Measurements from ENCODE around the gene SPPL3. TPM values are rescaled to one million over a fixed set of nuclear protein-coding genes. Genes with fewer than 3 reads are reported as not detected.

SPPL3 gene
- total RNA-seq, 1 experiment from 2014 or later = 32.5 TPM

DNA sequence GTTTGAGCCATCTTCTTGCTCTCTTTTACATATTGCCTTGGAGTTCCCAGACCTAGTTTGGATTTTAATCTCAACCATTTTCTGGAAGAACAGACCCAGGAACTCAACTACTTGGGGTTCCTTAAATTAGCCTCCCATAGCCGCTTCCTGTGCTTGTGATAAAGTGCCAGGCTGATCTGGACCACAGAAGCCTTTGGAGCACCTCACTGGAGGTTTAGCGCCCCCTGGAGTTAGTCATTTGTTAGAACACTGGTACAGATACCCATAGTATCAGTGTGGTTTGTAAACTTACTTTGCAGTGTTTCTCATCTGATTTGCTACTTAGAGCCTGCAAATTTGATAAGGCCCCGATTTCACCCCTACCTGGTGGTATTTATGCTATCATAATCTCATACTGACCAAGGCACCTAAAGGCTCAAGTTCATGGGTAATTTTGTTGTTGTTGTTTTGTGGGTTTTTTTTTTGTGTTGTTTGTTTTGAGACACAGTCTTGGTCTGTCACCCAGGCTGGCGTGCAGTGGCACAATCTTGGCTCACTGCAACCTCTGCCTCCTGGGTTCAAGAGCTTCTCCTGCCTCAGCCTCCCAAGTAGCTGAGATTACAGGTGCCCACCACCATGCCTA lies 190.2 kb downstream of the SPPL3 start:
- DNase-seq (ENCODE audit: low spot score) (peak; percentile 65), ATAC-seq (peak; percentile 49)
- Mint-ChIP-seq H3K9me3 (no peaks in the 10 kb centered on the region), H3K36me3 (peaks cover 51% of the 10 kb centered on the region), H3K27me3 (ENCODE audit: low read depth) (no peaks in the 10 kb centered on the region), H3K4me1 (peaks cover 26% of the 10 kb centered on the region), H3K27ac (peak overlapping the region; percentile 86), H3K4me3 (no peak overlapping the region)
- CTCF ChIA-PET = no interaction called here
- TF ChIP-seq, protein P1, sequence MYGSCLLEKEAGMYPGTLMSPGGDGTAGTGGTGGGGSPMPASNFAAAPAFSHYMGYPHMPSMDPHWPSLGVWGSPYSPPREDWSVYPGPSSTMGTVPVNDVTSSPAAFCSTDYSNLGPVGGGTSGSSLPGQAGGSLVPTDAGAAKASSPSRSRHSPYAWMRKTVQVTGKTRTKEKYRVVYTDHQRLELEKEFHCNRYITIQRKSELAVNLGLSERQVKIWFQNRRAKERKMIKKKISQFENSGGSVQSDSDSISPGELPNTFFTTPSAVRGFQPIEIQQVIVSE (CRISPR knock-in tag; IDR thresholded peaks at IDR 0.05; ENCODE audit: borderline replicate concordance) = no peak
- TF ChIP-seq, protein P2, sequence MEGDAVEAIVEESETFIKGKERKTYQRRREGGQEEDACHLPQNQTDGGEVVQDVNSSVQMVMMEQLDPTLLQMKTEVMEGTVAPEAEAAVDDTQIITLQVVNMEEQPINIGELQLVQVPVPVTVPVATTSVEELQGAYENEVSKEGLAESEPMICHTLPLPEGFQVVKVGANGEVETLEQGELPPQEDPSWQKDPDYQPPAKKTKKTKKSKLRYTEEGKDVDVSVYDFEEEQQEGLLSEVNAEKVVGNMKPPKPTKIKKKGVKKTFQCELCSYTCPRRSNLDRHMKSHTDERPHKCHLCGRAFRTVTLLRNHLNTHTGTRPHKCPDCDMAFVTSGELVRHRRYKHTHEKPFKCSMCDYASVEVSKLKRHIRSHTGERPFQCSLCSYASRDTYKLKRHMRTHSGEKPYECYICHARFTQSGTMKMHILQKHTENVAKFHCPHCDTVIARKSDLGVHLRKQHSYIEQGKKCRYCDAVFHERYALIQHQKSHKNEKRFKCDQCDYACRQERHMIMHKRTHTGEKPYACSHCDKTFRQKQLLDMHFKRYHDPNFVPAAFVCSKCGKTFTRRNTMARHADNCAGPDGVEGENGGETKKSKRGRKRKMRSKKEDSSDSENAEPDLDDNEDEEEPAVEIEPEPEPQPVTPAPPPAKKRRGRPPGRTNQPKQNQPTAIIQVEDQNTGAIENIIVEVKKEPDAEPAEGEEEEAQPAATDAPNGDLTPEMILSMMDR (IDR thresholded peaks at IDR 0.05) = peak; percentile 90
- POLR2A ChIA-PET = no interaction called here

DNA sequence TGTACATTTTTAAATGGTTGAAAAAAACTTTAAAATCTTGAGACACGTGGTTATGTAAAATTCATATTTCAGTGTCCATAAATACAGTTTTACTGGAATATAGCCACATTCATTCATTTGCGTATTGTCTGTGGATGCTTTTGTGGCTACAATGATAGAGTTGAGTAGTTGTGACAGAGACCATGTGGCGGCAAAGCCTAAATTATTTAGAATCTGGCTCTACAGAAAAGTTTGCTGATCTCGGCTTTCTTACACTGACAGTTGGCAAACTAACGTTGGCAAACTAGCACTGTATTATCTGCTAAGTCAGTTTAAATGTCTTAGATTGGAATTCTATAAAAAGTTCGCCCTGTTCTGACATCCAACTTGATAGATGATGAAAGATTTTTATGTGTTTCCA lies 191.5 kb downstream of the SPPL3 start:
- Mint-ChIP-seq H3K27me3 (ENCODE audit: low read depth) (no peaks in the 10 kb centered on the region), H3K4me3 (0 out of 2 replicates have a peak overlapping the region, but pooled peaks have one; percentile 79), H3K36me3 (peaks cover 40% of the 10 kb centered on the region), H3K4me1 (peaks cover 26% of the 10 kb centered on the region), H3K27ac (peak overlapping the region; percentile 59; the same call in 1 of the 2 replicates), H3K9me3 (no peaks in the 10 kb centered on the region)
- ChIA-PET POLR2A (no interaction called here), CTCF (interaction anchor here (1.2 to 4.2 kb wide), 2 partner anchors 64 to 128 kb away, joined by 4 to 48 read pairs; no protein-coding TSS in a partner anchor)
- DNase-seq (ENCODE audit: low spot score) (no peak), ATAC-seq (no peak)
- TF ChIP-seq, protein P3, sequence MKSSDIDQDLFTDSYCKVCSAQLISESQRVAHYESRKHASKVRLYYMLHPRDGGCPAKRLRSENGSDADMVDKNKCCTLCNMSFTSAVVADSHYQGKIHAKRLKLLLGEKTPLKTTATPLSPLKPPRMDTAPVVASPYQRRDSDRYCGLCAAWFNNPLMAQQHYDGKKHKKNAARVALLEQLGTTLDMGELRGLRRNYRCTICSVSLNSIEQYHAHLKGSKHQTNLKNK (CRISPR knock-in tag; IDR thresholded peaks at IDR 0.05) = no peak
- TF ChIP-seq KAT7 (CRISPR knock-in tag; IDR thresholded peaks at IDR 0.05; ENCODE audit: borderline replicate concordance) (no peak), ELF4 (CRISPR knock-in tag; IDR thresholded peaks at IDR 0.05; ENCODE audit: low read depth) (no peak), NFYB (CRISPR knock-in tag; conservative IDR thresholded peaks at IDR 0.05; ENCODE audit: low read depth) (no peak), TCF7 (CRISPR knock-in tag; IDR thresholded peaks at IDR 0.05; ENCODE audit: low read depth) (no peak), IRF2 (CRISPR knock-in tag; IDR thresholded peaks at IDR 0.05; ENCODE audit: borderline replicate concordance, low read depth) (no peak), NR1H2 (CRISPR knock-in tag; IDR thresholded peaks at IDR 0.05) (no peak), ZNF138 (CRISPR knock-in tag; conservative IDR thresholded peaks at IDR 0.05) (no peak), TEAD4 (CRISPR knock-in tag; IDR thresholded peaks at IDR 0.05) (no peak)
- TF ChIP-seq, protein P4, sequence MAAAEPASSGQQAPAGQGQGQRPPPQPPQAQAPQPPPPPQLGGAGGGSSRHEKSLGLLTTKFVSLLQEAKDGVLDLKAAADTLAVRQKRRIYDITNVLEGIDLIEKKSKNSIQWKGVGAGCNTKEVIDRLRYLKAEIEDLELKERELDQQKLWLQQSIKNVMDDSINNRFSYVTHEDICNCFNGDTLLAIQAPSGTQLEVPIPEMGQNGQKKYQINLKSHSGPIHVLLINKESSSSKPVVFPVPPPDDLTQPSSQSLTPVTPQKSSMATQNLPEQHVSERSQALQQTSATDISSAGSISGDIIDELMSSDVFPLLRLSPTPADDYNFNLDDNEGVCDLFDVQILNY (CRISPR knock-in tag; IDR thresholded peaks at IDR 0.05) = no peak
- TF ChIP-seq, protein P5, sequence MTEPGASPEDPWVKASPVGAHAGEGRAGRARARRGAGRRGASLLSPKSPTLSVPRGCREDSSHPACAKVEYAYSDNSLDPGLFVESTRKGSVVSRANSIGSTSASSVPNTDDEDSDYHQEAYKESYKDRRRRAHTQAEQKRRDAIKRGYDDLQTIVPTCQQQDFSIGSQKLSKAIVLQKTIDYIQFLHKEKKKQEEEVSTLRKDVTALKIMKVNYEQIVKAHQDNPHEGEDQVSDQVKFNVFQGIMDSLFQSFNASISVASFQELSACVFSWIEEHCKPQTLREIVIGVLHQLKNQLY (CRISPR knock-in tag; IDR thresholded peaks at IDR 0.05) = no peak
- TF ChIP-seq, protein P6, sequence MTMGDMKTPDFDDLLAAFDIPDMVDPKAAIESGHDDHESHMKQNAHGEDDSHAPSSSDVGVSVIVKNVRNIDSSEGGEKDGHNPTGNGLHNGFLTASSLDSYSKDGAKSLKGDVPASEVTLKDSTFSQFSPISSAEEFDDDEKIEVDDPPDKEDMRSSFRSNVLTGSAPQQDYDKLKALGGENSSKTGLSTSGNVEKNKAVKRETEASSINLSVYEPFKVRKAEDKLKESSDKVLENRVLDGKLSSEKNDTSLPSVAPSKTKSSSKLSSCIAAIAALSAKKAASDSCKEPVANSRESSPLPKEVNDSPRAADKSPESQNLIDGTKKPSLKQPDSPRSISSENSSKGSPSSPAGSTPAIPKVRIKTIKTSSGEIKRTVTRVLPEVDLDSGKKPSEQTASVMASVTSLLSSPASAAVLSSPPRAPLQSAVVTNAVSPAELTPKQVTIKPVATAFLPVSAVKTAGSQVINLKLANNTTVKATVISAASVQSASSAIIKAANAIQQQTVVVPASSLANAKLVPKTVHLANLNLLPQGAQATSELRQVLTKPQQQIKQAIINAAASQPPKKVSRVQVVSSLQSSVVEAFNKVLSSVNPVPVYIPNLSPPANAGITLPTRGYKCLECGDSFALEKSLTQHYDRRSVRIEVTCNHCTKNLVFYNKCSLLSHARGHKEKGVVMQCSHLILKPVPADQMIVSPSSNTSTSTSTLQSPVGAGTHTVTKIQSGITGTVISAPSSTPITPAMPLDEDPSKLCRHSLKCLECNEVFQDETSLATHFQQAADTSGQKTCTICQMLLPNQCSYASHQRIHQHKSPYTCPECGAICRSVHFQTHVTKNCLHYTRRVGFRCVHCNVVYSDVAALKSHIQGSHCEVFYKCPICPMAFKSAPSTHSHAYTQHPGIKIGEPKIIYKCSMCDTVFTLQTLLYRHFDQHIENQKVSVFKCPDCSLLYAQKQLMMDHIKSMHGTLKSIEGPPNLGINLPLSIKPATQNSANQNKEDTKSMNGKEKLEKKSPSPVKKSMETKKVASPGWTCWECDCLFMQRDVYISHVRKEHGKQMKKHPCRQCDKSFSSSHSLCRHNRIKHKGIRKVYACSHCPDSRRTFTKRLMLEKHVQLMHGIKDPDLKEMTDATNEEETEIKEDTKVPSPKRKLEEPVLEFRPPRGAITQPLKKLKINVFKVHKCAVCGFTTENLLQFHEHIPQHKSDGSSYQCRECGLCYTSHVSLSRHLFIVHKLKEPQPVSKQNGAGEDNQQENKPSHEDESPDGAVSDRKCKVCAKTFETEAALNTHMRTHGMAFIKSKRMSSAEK (CRISPR knock-in tag; IDR thresholded peaks at IDR 0.05; ENCODE audit: borderline replicate concordance) = no peak
- TF ChIP-seq, protein P1 (CRISPR knock-in tag; IDR thresholded peaks at IDR 0.05; ENCODE audit: borderline replicate concordance) = no peak
- TF ChIP-seq, protein P7, sequence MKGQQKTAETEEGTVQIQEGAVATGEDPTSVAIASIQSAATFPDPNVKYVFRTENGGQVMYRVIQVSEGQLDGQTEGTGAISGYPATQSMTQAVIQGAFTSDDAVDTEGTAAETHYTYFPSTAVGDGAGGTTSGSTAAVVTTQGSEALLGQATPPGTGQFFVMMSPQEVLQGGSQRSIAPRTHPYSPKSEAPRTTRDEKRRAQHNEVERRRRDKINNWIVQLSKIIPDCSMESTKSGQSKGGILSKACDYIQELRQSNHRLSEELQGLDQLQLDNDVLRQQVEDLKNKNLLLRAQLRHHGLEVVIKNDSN (CRISPR knock-in tag; IDR thresholded peaks at IDR 0.05) = no peak
